ENCODE data around the gene GRK6. TPM values are rescaled to one million over a fixed set of nuclear protein-coding genes. Genes with fewer than 3 reads are reported as not detected.

GRK6 gene
- total RNA-seq, 6 donors from 2014 or later, result 26.8 to 85.9 (median 56.6) TPM

- ATAC-seq (ENCODE audit: low FRiP score in 2 of 2), result peak in 1 of 2 donors; percentile 20
- TF ChIP-seq EP300 (IDR thresholded peaks at IDR 0.05), result no peak
- TF ChIP-seq POLR2AphosphoS5 (IDR thresholded peaks at IDR 0.05), result no peak
- no peak for TF ChIP-seq CTCF (IDR thresholded peaks at IDR 0.05)
- TF ChIP-seq POLR2A (IDR thresholded peaks at IDR 0.05), result no peak
- no peak overlapping the region for H3K27ac ChIP-seq
- H3K4me3 ChIP-seq, result peak overlapping the region in 3 of 4 donors; percentile 55 to 69 (median 65)
- DNase-seq, result peak; percentile 64 to 81
- H3K27me3 ChIP-seq, result peaks cover 0 to 15% (median 5%) of the 10 kb centered on the region in 4 donors
- WGBS, 2 donors, result 14 to 38% methylated on average over 8 to 19 of the region's 23 CpGs
- no peaks in the 10 kb centered on the region for H3K9me3 ChIP-seq
- peaks cover 0 to under 1% (median 0%) of the 10 kb centered on the region in 4 donors for H3K36me3 ChIP-seq
- H3K4me1 ChIP-seq, result peaks cover 22 to 31% (median 24%) of the 10 kb centered on the region in 4 donors
Measured at GRCh38 chr5:177447611-177448243, 21.3 kb downstream of the GRK6 start.

DNA sequence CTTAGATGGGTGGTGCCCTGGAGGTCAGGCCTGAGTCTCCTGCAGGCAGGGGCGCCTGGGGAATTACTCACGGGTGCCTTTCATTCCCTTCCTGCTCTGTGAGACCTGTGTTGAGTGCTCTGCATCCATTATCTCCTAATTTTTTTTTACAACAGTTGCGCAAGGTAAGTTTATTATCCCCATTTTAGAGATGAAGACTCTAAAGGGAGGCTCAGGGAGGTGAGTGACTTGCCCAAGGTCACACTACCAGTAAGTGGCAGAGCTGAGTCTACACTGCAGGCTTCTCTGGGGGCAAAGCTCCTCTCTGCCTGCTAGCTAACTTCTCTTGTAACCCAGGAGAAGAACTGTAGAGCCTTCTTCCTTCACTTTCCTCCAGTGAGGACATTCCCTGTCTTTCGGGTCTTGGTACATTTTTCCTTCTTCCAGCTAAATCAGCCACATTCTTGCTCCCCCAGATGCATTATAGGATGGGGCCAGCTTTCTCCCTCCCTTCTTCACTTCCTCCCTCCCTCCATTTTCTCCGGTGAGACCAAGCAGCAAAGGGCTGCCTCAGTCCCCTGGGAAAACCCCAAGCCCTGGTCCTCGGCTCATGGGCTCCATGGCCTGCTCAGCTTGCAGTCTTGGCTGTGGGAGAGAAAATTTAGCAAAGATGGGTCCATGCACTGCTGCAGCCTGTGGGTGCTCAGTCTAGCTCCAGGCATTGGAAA lies 21.9 kb downstream of the GRK6 start:
- no peak for ATAC-seq (ENCODE audit: low FRiP score in 2 of 2)
- H3K9me3 ChIP-seq, result no peaks in the 10 kb centered on the region
- H3K27me3 ChIP-seq, result peaks cover 0 to 15% (median 5%) of the 10 kb centered on the region in 4 donors
- TF ChIP-seq EP300 (IDR thresholded peaks at IDR 0.05) (no peak), CTCF (IDR thresholded peaks at IDR 0.05) (no peak), POLR2A (IDR thresholded peaks at IDR 0.05) (no peak), POLR2AphosphoS5 (IDR thresholded peaks at IDR 0.05) (no peak)
- no peak overlapping the region for H3K27ac ChIP-seq
- H3K36me3 ChIP-seq, result no peaks in the 10 kb centered on the region
- peaks cover 23 to 31% (median 25%) of the 10 kb centered on the region in 4 donors for H3K4me1 ChIP-seq
- DNase-seq, result no peak
- H3K4me3 ChIP-seq, result no peak overlapping the region
- 73% methylated on average over 6 of the region's 6 CpGs for WGBS, 2 donors

GRCh38 chr5:177449140-177450061 lies 22.9 kb downstream of the GRK6 start:
- Histone ChIP-seq H3K4me1 (peaks cover 30 to 40% (median 34%) of the 10 kb centered on the region in 4 donors), H3K27me3 (peaks cover 0 to 15% (median 5%) of the 10 kb centered on the region in 4 donors), H3K27ac (no peak overlapping the region), H3K9me3 (no peaks in the 10 kb centered on the region), H3K36me3 (no peaks in the 10 kb centered on the region), H3K4me3 (no peak overlapping the region)
- 91 to 93% methylated on average over 8 to 17 of the region's 18 CpGs for WGBS, 2 donors
- no peak for DNase-seq
- no peak for ATAC-seq (ENCODE audit: low FRiP score in 2 of 2)
- TF ChIP-seq POLR2A (IDR thresholded peaks at IDR 0.05), result no peak
- no peak for TF ChIP-seq EP300 (IDR thresholded peaks at IDR 0.05)
- TF ChIP-seq CTCF (IDR thresholded peaks at IDR 0.05), result no peak
- no peak for TF ChIP-seq POLR2AphosphoS5 (IDR thresholded peaks at IDR 0.05)

- no peaks in the 10 kb centered on the region for H3K9me3 ChIP-seq
- ATAC-seq (ENCODE audit: low FRiP score in 2 of 2) (no peak), DNase-seq (no peak)
- 85 to 87% methylated on average over 5 to 9 of the region's 10 CpGs for WGBS, 2 donors
- no peak overlapping the region for H3K4me3 ChIP-seq
- H3K4me1 ChIP-seq, result peaks cover 37 to 47% (median 44%) of the 10 kb centered on the region in 4 donors
- H3K36me3 ChIP-seq, result no peaks in the 10 kb centered on the region
- no peak overlapping the region for H3K27ac ChIP-seq
- TF ChIP-seq POLR2AphosphoS5 (IDR thresholded peaks at IDR 0.05) (no peak), POLR2A (IDR thresholded peaks at IDR 0.05) (no peak), CTCF (IDR thresholded peaks at IDR 0.05) (no peak), EP300 (IDR thresholded peaks at IDR 0.05) (no peak)
- peaks cover 0 to 15% (median 5%) of the 10 kb centered on the region in 4 donors for H3K27me3 ChIP-seq
Measured at GRCh38 chr5:177450667-177451424, 24.4 kb downstream of the GRK6 start.
